ENCODE results near the gene ZNF438.

- TF ChIP-seq CTCF (conservative IDR thresholded peaks at IDR 0.05 in 1 of 2, IDR thresholded peaks at IDR 0.05 in 1 of 2; ENCODE audit: low read depth in 1 of 2, low read length in 2 of 2): no peak
- TF ChIP-seq EZH2 (IDR thresholded peaks at IDR 0.05; ENCODE audit: low read length, missing control alignments): no peak
Measured at GRCh38 chr10:30861221-30861620, 170.4 kb downstream of the ZNF438 start.
